ENCODE data around the gene DPPA5. TPM values are rescaled to one million over a fixed set of nuclear protein-coding genes. Genes with fewer than 3 reads are reported as not detected.
A peak's percentile ranks its signal among the peaks of the same experiment; 100 is the strongest.

DPPA5 gene
- total and polyA plus RNA-seq, 9 of the 15 experiments (the other 6 are each of a cell fraction or from before 2014, with no cell fraction given) = not detected

- TF ChIP-seq ZNF324 (CRISPR knock-in tag; IDR thresholded peaks at IDR 0.05) = no peak
- no peak for TF ChIP-seq ZNF589 (CRISPR knock-in tag; IDR thresholded peaks at IDR 0.05; ENCODE audit: low read depth)
- no peak for TF ChIP-seq KHSRP (IDR thresholded peaks at IDR 0.05)
- no peak for TF ChIP-seq TSC22D4 (tag; IDR thresholded peaks at IDR 0.05)
- TF ChIP-seq ATF7 (IDR thresholded peaks at IDR 0.05) = peak; percentile 56; the same call in 1 of the 2 replicates
- no peak for TF ChIP-seq TAL1 (IDR thresholded peaks at IDR 0.05)
- TF ChIP-seq ZNF280A (IDR thresholded peaks at IDR 0.05; ENCODE audit: low read depth, partially characterized antibody) = no peak
- TF ChIP-seq ZNF274 (IDR thresholded peaks at IDR 0.05; ENCODE audit: borderline replicate concordance, low read depth, low read length) = no peak
- no peak for TF ChIP-seq ZNF445 (CRISPR knock-in tag; IDR thresholded peaks at IDR 0.05; ENCODE audit: low read depth)
- TF ChIP-seq TFE3 (CRISPR knock-in tag; IDR thresholded peaks at IDR 0.05) = no peak
- TF ChIP-seq ARID1B (IDR thresholded peaks at IDR 0.05) = 0 out of 2 replicates have a peak, but pooled peaks have one; percentile 51
- no peak for TF ChIP-seq U2AF2 (optimal IDR thresholded peaks at IDR 0.05; ENCODE audit: low read depth, low read length)
- no peak for TF ChIP-seq SMARCB1 (IDR thresholded peaks at IDR 0.05; ENCODE audit: insufficient read length, low read depth)
- TF ChIP-seq BCOR (IDR thresholded peaks at IDR 0.05) = peak; percentile 22; the same call in 1 of the 2 replicates
- TF ChIP-seq ZNF12 (CRISPR knock-in tag; IDR thresholded peaks at IDR 0.05) = no peak
- TF ChIP-seq YY1 (IDR thresholded peaks at IDR 0.05; ENCODE audit: borderline replicate concordance in 1 of 3, control insufficient read depth in 1 of 3, extremely low read depth in 1 of 3, insufficient read depth in 3 of 3, insufficient read length in 1 of 3, insufficient replicate concordance in 2 of 3, low read depth in 1 of 3, low read length in 2 of 3) = peak in 1 of 3 experiments; percentile 11
- peak; percentile 50; the same call in 1 of the 2 replicates for TF ChIP-seq EHMT2 (IDR thresholded peaks at IDR 0.05)
- peak; percentile 96 for TF ChIP-seq POLR2G (IDR thresholded peaks at IDR 0.05; ENCODE audit: low read depth, low read length)
- no peak for TF ChIP-seq CBFA2T2 (conservative IDR thresholded peaks at IDR 0.05)
- TF ChIP-seq ZNF551 (CRISPR knock-in tag; IDR thresholded peaks at IDR 0.05) = no peak
- TF ChIP-seq NR2F6 (CRISPR knock-in tag; IDR thresholded peaks at IDR 0.05) = no peak
- TF ChIP-seq ZNF253 (CRISPR knock-in tag; conservative IDR thresholded peaks at IDR 0.05) = no peak
- no peak for TF ChIP-seq NFE2L1 (tag; IDR thresholded peaks at IDR 0.05; ENCODE audit: borderline replicate concordance, low read depth)
- TF ChIP-seq ZNF184 (CRISPR knock-in tag; IDR thresholded peaks at IDR 0.05) = no peak
- TF ChIP-seq ZNF655 (CRISPR knock-in tag; IDR thresholded peaks at IDR 0.05) = no peak
- TF ChIP-seq NRF1 (conservative IDR thresholded peaks at IDR 0.05 in 1 of 2, IDR thresholded peaks at IDR 0.05 in 1 of 2) = peak in 1 of 2 experiments; percentile 26; a peak in 1 of 4 replicates
Observed at GRCh38 chr6:73309785-73310502, 44.1 kb downstream of the DPPA5 start (continued).

Data from K562 (cell line).